ENCODE measurements around the gene ZBTB16.

DNA sequence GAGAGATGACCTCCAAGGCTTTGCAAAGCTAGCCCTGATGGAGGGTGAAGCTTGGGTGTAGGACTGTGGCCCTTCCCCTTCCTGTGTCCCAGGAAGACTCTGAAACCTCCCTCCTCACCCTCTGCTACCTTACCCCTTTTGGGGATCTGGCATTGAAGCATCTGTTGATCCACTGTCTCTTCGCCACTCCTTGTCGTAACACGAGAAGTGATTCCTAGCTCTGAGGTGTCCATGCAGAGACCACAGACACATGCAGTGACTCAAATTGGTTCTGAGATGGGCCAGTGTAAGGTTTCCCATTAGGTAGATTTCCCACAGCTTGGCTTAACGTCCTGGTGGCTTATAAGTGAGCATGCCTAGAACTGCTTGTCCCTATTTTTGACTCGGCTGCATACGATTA, 101.4 kb downstream of the ZBTB16 start:
- TF ChIP-seq, protein P1, sequence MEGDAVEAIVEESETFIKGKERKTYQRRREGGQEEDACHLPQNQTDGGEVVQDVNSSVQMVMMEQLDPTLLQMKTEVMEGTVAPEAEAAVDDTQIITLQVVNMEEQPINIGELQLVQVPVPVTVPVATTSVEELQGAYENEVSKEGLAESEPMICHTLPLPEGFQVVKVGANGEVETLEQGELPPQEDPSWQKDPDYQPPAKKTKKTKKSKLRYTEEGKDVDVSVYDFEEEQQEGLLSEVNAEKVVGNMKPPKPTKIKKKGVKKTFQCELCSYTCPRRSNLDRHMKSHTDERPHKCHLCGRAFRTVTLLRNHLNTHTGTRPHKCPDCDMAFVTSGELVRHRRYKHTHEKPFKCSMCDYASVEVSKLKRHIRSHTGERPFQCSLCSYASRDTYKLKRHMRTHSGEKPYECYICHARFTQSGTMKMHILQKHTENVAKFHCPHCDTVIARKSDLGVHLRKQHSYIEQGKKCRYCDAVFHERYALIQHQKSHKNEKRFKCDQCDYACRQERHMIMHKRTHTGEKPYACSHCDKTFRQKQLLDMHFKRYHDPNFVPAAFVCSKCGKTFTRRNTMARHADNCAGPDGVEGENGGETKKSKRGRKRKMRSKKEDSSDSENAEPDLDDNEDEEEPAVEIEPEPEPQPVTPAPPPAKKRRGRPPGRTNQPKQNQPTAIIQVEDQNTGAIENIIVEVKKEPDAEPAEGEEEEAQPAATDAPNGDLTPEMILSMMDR (IDR thresholded peaks at IDR 0.05; ENCODE audit: borderline replicate concordance, extremely low read depth, low read length, poor library complexity, severe bottlenecking), result no peak
- no peak for TF ChIP-seq EZH2 (IDR thresholded peaks at IDR 0.05; ENCODE audit: borderline replicate concordance, low read depth, low read length, severe bottlenecking)

All from DND-41 (cell line).